Body of pancreas (tissue), 4 donors: ENCODE measurements around the gene CLDN24. TPM values are rescaled to one million over a fixed set of nuclear protein-coding genes. Genes with fewer than 3 reads are reported as not detected.

Experiments used
- ATAC-seq: fragments of 150-250 bp; one replicate; pipeline ENCODE4 v1.9.1; 2016
- DNase-seq, 4 donors: peaks; one replicate each; pipeline ENCODE4 v3.0.0-alpha.2; 2019
- H3K27ac ChIP-seq, 4 donors: fragments of 200-600 bp; sonication (generic); 1 replicate in 3 of 4; 2 replicates in 1 of 4; pipeline versions ENCODE4 v1.5.1 to v1.6.1; 2016 to 2019; ENCODE audit warnings: mild to moderate bottlenecking in 1 of 4, mixed read lengths in 1 of 4, moderate library complexity in 1 of 4
- H3K27me3 ChIP-seq, 2 donors: fragments of 200-600 bp; sonication (generic); one replicate each; pipeline ENCODE4 v1.6.0; 2016; ENCODE audit warnings: mild to moderate bottlenecking in 1 of 2
- H3K36me3 ChIP-seq, 2 donors: fragments of 200-600 bp; sonication (generic); replicated peaks in 1 of 2; 2 replicates each; pipeline ENCODE4 v1.5.1; 2016; ENCODE audit warnings: low read depth in 2 of 2; ENCODE audit not compliant: insufficient read depth in 1 of 2
- H3K4me1 ChIP-seq: fragments of 200-600 bp; sonication (generic); one replicate; pipeline ENCODE4 v1.6.0; 2016
- H3K4me3 ChIP-seq, 2 donors: fragments of 200-600 bp; sonication (generic); 1 replicate in 1 of 2; 2 replicates in 1 of 2; pipeline ENCODE4 v1.5.1; 2016 to 2019
- H3K9me3 ChIP-seq, 3 donors: fragments of 200-600 bp; sonication (generic); 1 replicate in 2 of 3; 2 replicates in 1 of 3; pipeline ENCODE4 v1.5.1; 2016
- CTCF ChIP-seq, 7 experiments: fragments of 450-650 bp in 4 of 7; fragments of 200-600 bp in 3 of 7; sonication (generic) in 3 of 7; IDR thresholded peaks; one replicate each; pipeline ENCODE4 v1.5.1; 2016 to 2019; ENCODE audit warnings: antibody characterized with exemption in 7 of 7
- POLR2A ChIP-seq, 3 donors: fragments of 450-650 bp; IDR thresholded peaks; one replicate each; pipeline ENCODE4 v1.6.1; 2016; ENCODE audit warnings: antibody characterized with exemption in 3 of 3, mild to moderate bottlenecking in 2 of 3
- WGBS, 2 donors: methylation state at CpG; one replicate each; pipeline ENCODE4 v1.1.5; 2017; 5-methylcytosine and 5-hydroxymethylcytosine counted together
- intact Hi-C: fragments of 100-400 bp; cut with DNase I; formaldehyde crosslinking; loops from one replicate; pipeline ENCODE4 v1.15.1; 2023
- total RNA-seq, 2 donors: library from RNA; depleted of rRNA; stranded (reverse); fragments of >200 nt; gene quantifications; one replicate each; pipeline ENCODE4 v1.1.0, GENCODE V29; 2016

Gene CLDN24
- total RNA-seq, 2 donors from 2014 or later, result not detected

- no peaks in the 10 kb centered on the region for H3K27me3 ChIP-seq
- H3K9me3 ChIP-seq, result no peaks in the 10 kb centered on the region
- DNase-seq, result no peak
- WGBS, 2 donors, result 81% methylated on average over 10 of the region's 10 CpGs
- no peak overlapping the region for H3K4me3 ChIP-seq
- H3K4me1 ChIP-seq, result no peaks in the 10 kb centered on the region
- intact Hi-C loops, result no loop called here
- H3K36me3 ChIP-seq, result peaks cover 0 to 2% of the 10 kb centered on the region in 2 donors
- no peak for ATAC-seq
- no peak for TF ChIP-seq POLR2A (IDR thresholded peaks at IDR 0.05)
- TF ChIP-seq CTCF (IDR thresholded peaks at IDR 0.05), result no peak
- H3K27ac ChIP-seq, result no peak overlapping the region
These were observed 26.5 kb downstream of the CLDN24 start for GRCh38 chr4:183295711-183296110.

- H3K4me1 ChIP-seq, result no peaks in the 10 kb centered on the region
- no peak overlapping the region for H3K27ac ChIP-seq
- H3K36me3 ChIP-seq, result peaks cover 0 to 7% of the 10 kb centered on the region in 2 donors
- 91 to 100% methylated on average over 2 of the region's 2 CpGs for WGBS, 2 donors
- DNase-seq (no peak), ATAC-seq (no peak)
- H3K4me3 ChIP-seq, result no peak overlapping the region
- H3K27me3 ChIP-seq, result no peaks in the 10 kb centered on the region
- TF ChIP-seq CTCF (IDR thresholded peaks at IDR 0.05) (no peak), POLR2A (IDR thresholded peaks at IDR 0.05) (no peak)
- no peaks in the 10 kb centered on the region for H3K9me3 ChIP-seq
- intact Hi-C loops, result no loop called here
These were observed 31.2 kb downstream of the CLDN24 start for GRCh38 chr4:183291070-183291469.

- Histone ChIP-seq H3K4me1 (no peaks in the 10 kb centered on the region), H3K9me3 (no peaks in the 10 kb centered on the region), H3K36me3 (peaks cover 0 to 12% of the 10 kb centered on the region in 2 donors), H3K27ac (no peak overlapping the region), H3K4me3 (no peak overlapping the region), H3K27me3 (no peaks in the 10 kb centered on the region)
- DNase-seq (no peak), ATAC-seq (no peak)
- no peak for TF ChIP-seq CTCF (IDR thresholded peaks at IDR 0.05)
- TF ChIP-seq POLR2A (IDR thresholded peaks at IDR 0.05), result no peak
- intact Hi-C loops, result no loop called here
- 91% methylated on average over 5 of the region's 5 CpGs for WGBS, 2 donors
These were observed 32.5 kb downstream of the CLDN24 start for GRCh38 chr4:183289688-183290087.

- no peak for TF ChIP-seq CTCF (IDR thresholded peaks at IDR 0.05)
- TF ChIP-seq POLR2A (IDR thresholded peaks at IDR 0.05), result no peak
- ATAC-seq, result no peak
- no peaks in the 10 kb centered on the region for H3K9me3 ChIP-seq
- no peak for DNase-seq
- WGBS, 2 donors, result 93 to 100% methylated on average over 2 of the region's 2 CpGs
- peaks cover 0 to 14% of the 10 kb centered on the region in 2 donors for H3K36me3 ChIP-seq
- no peaks in the 10 kb centered on the region for H3K4me1 ChIP-seq
- H3K27ac ChIP-seq, result no peak overlapping the region
- H3K4me3 ChIP-seq, result no peak overlapping the region
- intact Hi-C loops, result no loop called here
- no peaks in the 10 kb centered on the region for H3K27me3 ChIP-seq
These were observed 33.3 kb downstream of the CLDN24 start for GRCh38 chr4:183288955-183289354.

- H3K36me3 ChIP-seq, result peaks cover 0 to 14% of the 10 kb centered on the region in 2 donors
- TF ChIP-seq CTCF (IDR thresholded peaks at IDR 0.05) (no peak), POLR2A (IDR thresholded peaks at IDR 0.05) (no peak)
These were observed 34.5 kb downstream of the CLDN24 start for GRCh38 chr4:183287677-183288076.

More at GRCh38 chr4:183287677-183288076, 34.5 kb downstream of the CLDN24 start:
- H3K9me3 ChIP-seq, result no peaks in the 10 kb centered on the region
- 79 to 82% methylated on average over 6 of the region's 6 CpGs for WGBS, 2 donors
- H3K4me1 ChIP-seq, result no peaks in the 10 kb centered on the region
- H3K27ac ChIP-seq, result no peak overlapping the region
- no peak for DNase-seq
- H3K27me3 ChIP-seq, result no peaks in the 10 kb centered on the region
- no peak for ATAC-seq
- H3K4me3 ChIP-seq, result no peak overlapping the region
- intact Hi-C loops, result no loop called here
